ENCODE results near the gene ALG5. TPM values are rescaled to one million over a fixed set of nuclear protein-coding genes. Genes with fewer than 3 reads are reported as not detected.

Gene ALG5
- total RNA-seq, 1 experiment from 2014 or later: 39.4 TPM

DNA sequence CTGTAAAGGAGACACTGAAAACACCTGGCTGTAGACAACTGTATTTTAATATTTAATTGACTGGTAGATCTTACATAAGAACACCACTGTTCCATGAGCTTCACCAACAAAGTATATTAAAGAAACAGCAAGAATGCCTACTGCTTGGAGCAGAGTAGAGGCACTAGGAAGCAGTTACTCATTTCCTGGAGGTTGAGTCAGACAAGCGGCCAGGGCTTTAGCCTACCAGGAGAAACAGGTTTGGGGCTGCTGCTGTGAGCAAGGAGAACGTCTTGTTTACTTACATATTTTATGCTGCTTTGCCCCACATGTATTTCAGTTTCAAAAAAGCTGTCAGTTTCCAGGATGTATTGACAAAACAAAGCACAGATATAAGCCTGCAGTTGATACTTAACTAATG lies 33.4 kb downstream of the ALG5 start:
- Histone ChIP-seq H3K4me3 (no peak overlapping the region), H3K27ac (peak overlapping the region; percentile 36), H3K36me3 (peaks cover 45% of the 10 kb centered on the region), H3K27me3 (replicated peaks) (no peaks in the 10 kb centered on the region), H3K4me1 (replicated peaks) (peaks cover 11% of the 10 kb centered on the region), H3K9me3 (replicated peaks) (no peaks in the 10 kb centered on the region)
- DNase-seq (ENCODE audit: low read depth in 1 of 2, low spot score in 2 of 2): peak; percentile 22 to 51

DNA sequence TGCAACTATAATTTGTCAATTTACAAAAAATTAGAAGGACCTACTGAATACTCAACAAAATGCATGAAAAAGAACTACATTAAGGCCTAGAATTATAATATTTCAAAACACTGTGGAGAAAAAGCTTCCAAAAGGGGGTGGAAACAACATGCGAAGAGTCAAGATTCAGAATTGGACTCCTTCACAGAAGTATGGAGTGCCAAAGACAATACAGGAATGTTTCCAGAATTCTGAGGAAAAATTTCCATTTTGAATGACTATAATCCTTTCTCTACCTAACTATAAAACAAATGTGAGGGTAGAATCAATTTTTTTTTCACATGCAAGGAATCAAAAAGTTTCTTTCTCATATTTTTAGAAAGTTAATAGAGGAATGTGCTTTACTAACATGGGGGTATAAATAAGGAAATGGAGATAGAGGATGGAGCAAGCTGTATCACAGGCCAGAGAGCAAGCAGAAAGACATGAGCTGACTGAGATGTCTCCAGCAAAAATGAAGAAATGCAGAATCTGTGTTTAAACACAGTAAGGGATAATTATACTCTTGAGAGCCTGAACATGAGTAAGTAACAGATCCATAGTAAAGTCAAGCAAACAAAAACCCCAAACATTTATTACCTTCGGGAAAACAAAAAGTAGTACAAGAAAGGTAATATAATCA lies 39.6 kb downstream of the ALG5 start:
- Histone ChIP-seq H3K27me3 (replicated peaks) (no peaks in the 10 kb centered on the region), H3K36me3 (peaks cover 30% of the 10 kb centered on the region), H3K9me3 (replicated peaks) (no peaks in the 10 kb centered on the region), H3K4me1 (replicated peaks) (no peaks in the 10 kb centered on the region), H3K27ac (no peak overlapping the region), H3K4me3 (no peak overlapping the region)
- DNase-seq (ENCODE audit: low read depth in 1 of 2, low spot score in 2 of 2): no peak

- Histone ChIP-seq H3K4me3 (no peak overlapping the region), H3K4me1 (replicated peaks) (no peaks in the 10 kb centered on the region), H3K9me3 (replicated peaks) (no peaks in the 10 kb centered on the region), H3K27me3 (replicated peaks) (no peaks in the 10 kb centered on the region), H3K27ac (no peak overlapping the region), H3K36me3 (peaks cover 23% of the 10 kb centered on the region)
- DNase-seq (ENCODE audit: low read depth in 1 of 2, low spot score in 2 of 2): no peak
These were observed 44.6 kb downstream of the ALG5 start for GRCh38 chr13:36954542-36954941.

GRCh38 chr13:36950920-36951319 lies 48.2 kb downstream of the ALG5 start:
- H3K4me3 ChIP-seq: no peak overlapping the region
- no peaks in the 10 kb centered on the region for H3K27me3 ChIP-seq (replicated peaks)
- H3K9me3 ChIP-seq (replicated peaks): no peaks in the 10 kb centered on the region
- peaks cover 26% of the 10 kb centered on the region for H3K36me3 ChIP-seq
- no peaks in the 10 kb centered on the region for H3K4me1 ChIP-seq (replicated peaks)
- no peak overlapping the region for H3K27ac ChIP-seq
- DNase-seq (ENCODE audit: low read depth in 1 of 2, low spot score in 2 of 2): no peak

- DNase-seq (ENCODE audit: low read depth in 1 of 2, low spot score in 2 of 2): no peak
- peaks cover 24% of the 10 kb centered on the region for H3K36me3 ChIP-seq
- no peaks in the 10 kb centered on the region for H3K9me3 ChIP-seq (replicated peaks)
- no peak overlapping the region for H3K4me3 ChIP-seq
- no peak overlapping the region for H3K27ac ChIP-seq
- H3K4me1 ChIP-seq (replicated peaks): no peaks in the 10 kb centered on the region
- no peaks in the 10 kb centered on the region for H3K27me3 ChIP-seq (replicated peaks)
These were observed 48.8 kb downstream of the ALG5 start for GRCh38 chr13:36950330-36950729.

DNA sequence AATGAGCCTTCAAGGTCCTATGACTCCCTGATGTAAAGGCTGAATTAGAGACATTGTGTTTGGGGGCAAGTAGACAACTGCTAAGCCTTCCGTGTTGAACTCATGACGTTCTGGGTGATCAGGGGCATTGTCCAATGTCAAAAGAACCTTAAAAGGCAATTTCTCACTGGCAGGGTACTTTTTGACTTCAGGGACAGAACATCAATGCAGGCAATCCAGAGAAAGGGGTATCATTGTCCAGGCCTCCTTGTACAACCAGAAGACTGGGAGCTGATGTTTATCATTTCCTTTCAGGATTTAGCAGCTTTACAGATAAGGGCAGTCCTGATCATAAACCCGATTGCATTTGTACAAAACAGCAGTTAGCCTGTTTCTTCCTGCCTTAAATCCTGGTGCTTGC lies 54.1 kb downstream of the ALG5 start:
- Histone ChIP-seq H3K4me1 (replicated peaks) (no peaks in the 10 kb centered on the region), H3K9me3 (replicated peaks) (no peaks in the 10 kb centered on the region), H3K4me3 (no peak overlapping the region), H3K27me3 (replicated peaks) (no peaks in the 10 kb centered on the region), H3K27ac (no peak overlapping the region), H3K36me3 (peaks cover 7% of the 10 kb centered on the region; the same call in 1 of the 2 replicates)
- no peak for DNase-seq (ENCODE audit: low read depth in 1 of 2, low spot score in 2 of 2)

- Histone ChIP-seq H3K36me3 (no peaks in the 10 kb centered on the region), H3K27me3 (replicated peaks) (no peaks in the 10 kb centered on the region), H3K4me3 (no peak overlapping the region), H3K9me3 (replicated peaks) (no peaks in the 10 kb centered on the region), H3K4me1 (replicated peaks) (peaks cover 2% of the 10 kb centered on the region), H3K27ac (no peak overlapping the region)
- no peak for DNase-seq (ENCODE audit: low read depth in 1 of 2, low spot score in 2 of 2)
These were observed 73.5 kb downstream of the ALG5 start for GRCh38 chr13:36925603-36926002.

DNA sequence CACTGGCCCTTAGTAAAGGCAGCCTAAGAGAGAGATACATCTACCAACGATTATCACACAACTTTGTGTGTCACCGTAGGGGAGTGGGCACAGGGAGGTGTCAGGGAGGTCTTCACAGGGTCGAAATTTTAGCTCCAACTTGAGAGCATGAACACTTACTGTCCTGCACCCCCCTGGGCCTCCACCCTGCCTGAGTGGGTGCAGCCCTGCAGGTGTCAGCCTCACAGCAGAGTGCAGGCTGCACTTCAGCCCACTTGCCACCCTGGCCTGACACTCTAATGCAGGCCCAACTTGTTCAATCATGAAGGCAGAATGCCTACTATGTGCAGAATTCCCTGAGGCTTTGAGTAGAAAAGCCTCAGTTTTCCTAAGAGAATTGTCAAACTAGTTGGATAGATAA lies 75.1 kb downstream of the ALG5 start:
- Histone ChIP-seq H3K4me1 (replicated peaks) (peaks cover 7% of the 10 kb centered on the region), H3K27ac (no peak overlapping the region), H3K4me3 (no peak overlapping the region), H3K27me3 (replicated peaks) (no peaks in the 10 kb centered on the region), H3K9me3 (replicated peaks) (no peaks in the 10 kb centered on the region), H3K36me3 (no peaks in the 10 kb centered on the region)
- no peak for DNase-seq (ENCODE audit: low read depth in 1 of 2, low spot score in 2 of 2)

DNA sequence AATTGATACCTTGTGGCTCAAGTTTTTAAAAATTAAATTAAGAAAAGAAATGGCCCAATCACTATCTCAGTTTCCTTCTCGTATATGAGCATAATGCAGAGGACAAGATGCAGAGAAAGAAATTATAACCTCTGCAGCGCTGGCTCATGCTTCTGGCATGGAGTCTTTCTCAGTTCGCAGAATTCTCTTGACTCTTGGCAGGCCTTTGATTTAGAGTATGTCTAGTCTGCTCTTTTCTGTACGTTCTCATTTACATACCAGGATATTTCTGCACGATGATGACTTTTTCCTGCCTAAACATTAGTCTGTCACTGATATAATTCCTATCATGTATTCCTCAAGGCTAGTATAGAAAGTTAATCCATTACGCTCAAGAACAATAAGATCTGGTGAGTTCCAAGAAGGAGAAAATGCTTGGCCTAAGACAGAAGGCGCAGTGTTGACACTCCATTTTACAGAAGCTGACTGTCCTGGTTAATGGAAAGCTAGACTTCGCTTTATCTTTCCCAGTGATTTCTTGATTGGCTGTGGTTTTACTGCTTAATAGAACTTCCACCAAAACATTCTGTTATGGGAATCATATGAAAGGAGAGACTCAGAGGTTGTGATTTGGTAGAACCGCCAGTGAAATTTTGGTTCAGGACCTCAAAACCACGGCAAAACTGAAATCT lies 77.4 kb downstream of the ALG5 start:
- no peaks in the 10 kb centered on the region for H3K27me3 ChIP-seq (replicated peaks)
- no peak for DNase-seq (ENCODE audit: low read depth in 1 of 2, low spot score in 2 of 2)

DNA sequence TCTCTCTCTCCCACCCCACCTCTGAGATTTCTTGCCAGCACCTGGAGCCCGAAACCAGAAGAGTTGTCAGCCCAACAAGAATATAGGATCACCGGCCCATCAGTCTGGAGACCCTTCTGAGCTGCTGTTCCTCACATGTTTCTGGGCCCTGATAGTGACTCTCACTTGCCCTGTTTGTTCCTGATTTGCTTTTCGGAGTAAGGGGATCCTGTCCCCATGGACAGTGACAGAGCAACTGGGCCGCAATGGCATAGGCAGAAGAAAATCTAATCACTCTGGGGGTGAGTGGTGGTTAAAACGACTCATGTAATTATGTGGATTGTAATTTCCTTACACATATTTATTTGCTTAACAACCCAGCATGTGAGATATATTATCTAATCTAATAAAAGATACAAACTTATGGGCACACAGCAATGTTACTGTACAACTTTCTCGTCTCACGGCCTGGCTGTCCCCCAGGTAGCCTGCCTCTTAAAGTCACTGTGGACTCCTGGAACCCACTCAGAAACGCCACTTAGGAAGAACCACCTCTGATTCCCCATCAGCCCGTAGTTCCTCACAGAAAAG lies 78.4 kb downstream of the ALG5 start:
- H3K36me3 ChIP-seq: no peaks in the 10 kb centered on the region
- H3K4me1 ChIP-seq (replicated peaks): peaks cover 28% of the 10 kb centered on the region
- peak overlapping the region; percentile 51 for H3K4me3 ChIP-seq
- H3K9me3 ChIP-seq (replicated peaks): no peaks in the 10 kb centered on the region
- H3K27ac ChIP-seq: peak overlapping the region; percentile 64
- DNase-seq (ENCODE audit: low read depth in 1 of 2, low spot score in 2 of 2): peak in 1 of 2 experiments; percentile 12
- no peaks in the 10 kb centered on the region for H3K27me3 ChIP-seq (replicated peaks)

More for the DNA sequence above, 77.4 kb downstream of the ALG5 start:
- Histone ChIP-seq H3K4me1 (replicated peaks) (peaks cover 20% of the 10 kb centered on the region), H3K9me3 (replicated peaks) (no peaks in the 10 kb centered on the region), H3K4me3 (no peak overlapping the region), H3K27ac (no peak overlapping the region), H3K36me3 (no peaks in the 10 kb centered on the region)

- peak; percentile 20 to 85 for DNase-seq (ENCODE audit: low read depth in 1 of 2, low spot score in 2 of 2)
- Histone ChIP-seq H3K9me3 (replicated peaks) (no peaks in the 10 kb centered on the region), H3K4me1 (replicated peaks) (peaks cover 28% of the 10 kb centered on the region), H3K27me3 (replicated peaks) (no peaks in the 10 kb centered on the region), H3K36me3 (no peaks in the 10 kb centered on the region), H3K4me3 (peak within 1 kb of the TSS; percentile 51), H3K27ac (peak within 1 kb of the TSS; percentile 93)
These were observed 79.1 kb downstream of the ALG5 start, which contains the start of gene SMAD9 for GRCh38 chr13:36919833-36920615. SMAD9 (minus strand) TSS chr13:36920238; CDS start chr13:36879689, 40,549 bp downstream.

GRCh38 chr13:36919171-36919832 lies 79.8 kb downstream of the ALG5 start:
- Histone ChIP-seq H3K4me1 (replicated peaks) (peaks cover 28% of the 10 kb centered on the region), H3K36me3 (peaks cover 4% of the 10 kb centered on the region; the same call in 1 of the 2 replicates), H3K9me3 (replicated peaks) (no peaks in the 10 kb centered on the region), H3K27ac (peak overlapping the region; percentile 93), H3K4me3 (peak overlapping the region; percentile 51), H3K27me3 (replicated peaks) (no peaks in the 10 kb centered on the region)
- DNase-seq (ENCODE audit: low read depth in 1 of 2, low spot score in 2 of 2): peak; percentile 82 to 87
